ENCODE results near the gene MYO1H.

DNA sequence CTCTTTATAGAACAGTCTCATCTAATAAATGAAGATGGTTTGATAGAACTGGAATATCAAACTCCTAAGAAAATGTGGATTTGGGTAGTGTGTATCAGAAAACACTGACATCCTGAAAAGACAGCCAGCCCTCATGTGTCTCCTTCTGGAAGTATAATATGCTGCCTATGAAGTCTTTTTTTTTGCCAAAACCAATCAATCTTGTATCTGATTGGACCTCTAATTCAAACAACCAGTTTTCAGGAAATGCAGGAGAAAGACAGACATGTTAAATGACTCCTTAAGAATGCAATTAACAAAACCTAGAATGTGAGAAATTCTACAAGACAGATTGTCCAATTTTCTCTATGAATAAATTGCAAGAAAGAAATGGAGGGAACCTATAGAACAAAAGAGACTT, 34.3 kb downstream of the MYO1H start:
- no peak for TF ChIP-seq CTCF (IDR thresholded peaks at IDR 0.05; ENCODE audit: insufficient read depth, low read depth, low read length)
- TF ChIP-seq EZH2 (IDR thresholded peaks at IDR 0.05; ENCODE audit: insufficient read depth, low read length): no peak

All from astrocyte (in vitro differentiated cells and primary cell).